SK-N-MC (cell line): ENCODE data around the gene SLC9A9.

ENCODE experiments used
- EZH2 ChIP-seq: fragments of 200-600 bp; sonication (generic); IDR thresholded peaks from one replicate; pipeline ENCODE4 v1.6.1; 2017; ENCODE audit warnings: antibody characterized with exemption
- POLR2AphosphoS5 ChIP-seq: IDR thresholded peaks from 2 replicates; pipeline ENCODE4 v1.6.1; 2012; ENCODE audit warnings: mild to moderate bottlenecking, low read depth, low read length, borderline replicate concordance

DNA sequence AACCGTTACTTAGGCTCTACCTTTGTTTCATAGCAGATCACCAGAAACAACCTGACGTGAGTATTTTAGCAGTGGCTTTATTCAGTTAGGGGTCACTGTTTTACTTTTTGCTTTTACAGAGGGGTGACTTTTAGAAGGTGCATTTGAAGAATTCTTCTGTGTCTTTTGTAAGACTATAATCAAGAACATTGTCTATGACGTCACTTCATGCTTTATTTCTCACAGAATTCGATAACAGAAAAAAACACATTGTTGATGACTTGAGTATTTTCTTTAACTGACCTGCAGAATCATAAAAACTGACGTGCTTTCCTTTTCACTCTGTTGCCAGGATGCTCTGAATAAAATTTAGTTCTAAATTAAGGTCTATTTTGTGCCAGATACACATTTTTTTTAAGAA is 244.5 kb downstream of the SLC9A9 start:
- no peak for TF ChIP-seq POLR2AphosphoS5
- no peak for TF ChIP-seq EZH2
